ENCODE data around the gene MAZ.
"Not testable (repeated sequence)": the region's sequence is repeated elsewhere in the genome, so short reads cannot be mapped to it uniquely, and the experiment has no call there.

Gene MAZ

GRCh38 chr16:29806099-29806579, at the start of gene MAZ:
TSS of gene MAZ (plus strand) at chr16:29806529. CDS start at chr16:29806702, 173 bp downstream.
- peak; percentile 87 for DNase-seq

GRCh38 chr16:29756654-29757053, 49.7 kb upstream of the MAZ start:
- no peak for DNase-seq

GRCh38 chr16:29757086-29757485, 49.2 kb upstream of the MAZ start:
- DNase-seq, result not testable (repeated sequence)

GRCh38 chr16:29757950-29758466, 48.3 kb upstream of the MAZ start:
- DNase-seq, result no peak

GRCh38 chr16:29760567-29761279, 45.6 kb upstream of the MAZ start:
- no peak for DNase-seq

- not testable (repeated sequence) for DNase-seq
Measured at GRCh38 chr16:29761280-29761651, 45.1 kb upstream of the MAZ start.

- no peak for DNase-seq
Measured at GRCh38 chr16:29761882-29762281, 44.4 kb upstream of the MAZ start.

- no peak for DNase-seq
Measured at GRCh38 chr16:29763326-29763725, 43.0 kb upstream of the MAZ start.

- DNase-seq, result no peak
Measured at GRCh38 chr16:29765167-29766032, 40.9 kb upstream of the MAZ start.

- DNase-seq, result no peak
Measured at GRCh38 chr16:29766571-29766970, 39.8 kb upstream of the MAZ start.

- no peak for DNase-seq
Measured at GRCh38 chr16:29767062-29767461, 39.3 kb upstream of the MAZ start.

GRCh38 chr16:29769507-29769906, 36.8 kb upstream of the MAZ start:
- DNase-seq, result no peak

- no peak for DNase-seq
Measured at GRCh38 chr16:29770250-29770929, 35.9 kb upstream of the MAZ start.

- DNase-seq, result not testable (repeated sequence)
Measured at GRCh38 chr16:29772330-29772729, 34.0 kb upstream of the MAZ start.

GRCh38 chr16:29774730-29775129, 31.6 kb upstream of the MAZ start:
- DNase-seq, result no peak

- DNase-seq, result no peak
Measured at GRCh38 chr16:29775742-29776408, 30.5 kb upstream of the MAZ start.

- no peak for DNase-seq
Measured at GRCh38 chr16:29777576-29778350, 28.6 kb upstream of the MAZ start, which contains the start of gene ZG16. TSS of gene ZG16 (plus strand) at chr16:29778256. CDS start at chr16:29779267, 1,011 bp downstream.

GRCh38 chr16:29779474-29779873, 26.9 kb upstream of the MAZ start:
- DNase-seq, result no peak

GRCh38 chr16:29783094-29783953, 23.0 kb upstream of the MAZ start:
- DNase-seq, result not testable (repeated sequence)

- DNase-seq, result no peak
Measured at GRCh38 chr16:29784157-29784556, 22.2 kb upstream of the MAZ start.
